OCI-LY7 (cell line): Measurements from ENCODE around the gene OR2T34. TPM values are rescaled to one million over a fixed set of nuclear protein-coding genes. Genes with fewer than 3 reads are reported as not detected.

Experiments
- BruUV-seq: library from RNA; stranded (reverse); fragments of 400-500 nt; replicated peaks from 2 replicates; lab custom pipeline; 2021; lab: Mats Ljungman, UMichigan
- CTCF ChIA-PET: fragments of 300-600 bp; sonication (Branson Sonifier 250); formaldehyde crosslinking; loops from one replicate; lab custom pipeline; 2022; ENCODE audit warnings: antibody characterized with exemption; ENCODE audit not compliant: unreplicated experiment; lab: Charles Lee
- POLR2A ChIA-PET: fragments of 300-600 bp; sonication (Branson Sonifier 250); formaldehyde crosslinking; loops from one replicate; lab custom pipeline; 2022; ENCODE audit warnings: antibody characterized with exemption; lab: Charles Lee
- DNase-seq: peaks from one replicate; pipeline ENCODE4 v3.0.0-alpha.2; 2015; ENCODE audit warnings: low spot score
- H2AFZ ChIP-seq: fragments of 200-600 bp; sonication (generic), shearing (Covaris generic); 2 replicates; pipeline ENCODE4 v1.6.1; 2014; ENCODE audit warnings: mild to moderate bottlenecking, antibody characterized with exemption, low read length, moderate library complexity
- H3K27ac ChIP-seq: fragments of 200-600 bp; sonication (generic); 2 replicates; pipeline ENCODE4 v1.5.1; 2014; ENCODE audit warnings: mixed run types, low read depth, mild to moderate bottlenecking, moderate library complexity, low read length, inconsistent platforms; ENCODE audit not compliant: poor library complexity, severe bottlenecking
- H3K36me3 ChIP-seq: fragments of 200-600 bp; sonication (generic); 2 replicates; pipeline ENCODE4 v1.6.1; 2014; ENCODE audit warnings: mild to moderate bottlenecking, antibody characterized with exemption, low read length, moderate library complexity, mixed read lengths; ENCODE audit not compliant: insufficient read depth
- H3K4me1 ChIP-seq: fragments of 200-600 bp; sonication (generic); 2 replicates; pipeline ENCODE4 v1.5.1; 2014; ENCODE audit warnings: mild to moderate bottlenecking, low read length; ENCODE audit not compliant: insufficient read depth, poor library complexity, severe bottlenecking
- H3K4me2 ChIP-seq: fragments of 200-600 bp; sonication (generic); 2 replicates; pipeline ENCODE4 v1.6.1; 2014; ENCODE audit warnings: mild to moderate bottlenecking, low read length
- H3K4me3 ChIP-seq: fragments of 200-600 bp; sonication (generic); 2 replicates; pipeline ENCODE4 v1.5.1; 2014; ENCODE audit warnings: mild to moderate bottlenecking, low read depth, low read length; ENCODE audit not compliant: poor library complexity, severe bottlenecking
- H3K79me2 ChIP-seq: fragments of 200-600 bp; sonication (generic); 2 replicates; pipeline ENCODE4 v1.6.1; 2016; ENCODE audit warnings: low read depth, mild to moderate bottlenecking, low read length, moderate library complexity, mixed read lengths; ENCODE audit not compliant: insufficient read depth
- H3K9me2 ChIP-seq: fragments of 200-600 bp; sonication (generic); 2 replicates; pipeline ENCODE4 v1.6.1; 2016; ENCODE audit warnings: mild to moderate bottlenecking, low read length, mixed read lengths; ENCODE audit not compliant: insufficient read depth
- H3K9me3 ChIP-seq: fragments of 200-600 bp; sonication (generic); 2 replicates; pipeline ENCODE4 v1.6.1; 2014; ENCODE audit warnings: mild to moderate bottlenecking, mixed run types, low read length, mixed read lengths
- H4K20me1 ChIP-seq: fragments of 200-600 bp; sonication (generic); 2 replicates; pipeline ENCODE4 v1.6.1; 2014; ENCODE audit warnings: mild to moderate bottlenecking, antibody characterized with exemption, low read length, moderate library complexity, mixed read lengths; ENCODE audit not compliant: insufficient read depth
- CTCF ChIP-seq: fragments of 200-600 bp; sonication (generic); conservative IDR thresholded peaks from 2 replicates; pipeline ENCODE4 v1.5.1; 2014; ENCODE audit warnings: mild to moderate bottlenecking, antibody characterized with exemption, low read length, moderate library complexity, mixed read lengths
- EZH2phosphoT487 ChIP-seq: fragments of 200-600 bp; sonication (generic); IDR thresholded peaks from 2 replicates; pipeline ENCODE4 v1.6.1; 2018; ENCODE audit warnings: low read depth, borderline replicate concordance, mild to moderate bottlenecking, mixed run types, antibody characterized with exemption, low read length, moderate library complexity, mixed read lengths
- intact Hi-C: fragments of 100-400 bp; cut with micrococcal nuclease; formaldehyde crosslinking; loops from one replicate; pipeline ENCODE4 v1.10.0; 2022; ENCODE audit not compliant: unreplicated experiment
- total RNA-seq, 2 experiments: library from RNA; depleted of rRNA in 1 of 2; stranded (reverse); fragments of >200 nt in 1 of 2; shearing (Covaris generic) in 1 of 2; gene quantifications; 2 replicates each; pipeline ENCODE4 v1.2.3, GENCODE V29; 2014 to 2022

The OR2T34 gene
- total RNA-seq, 2 experiments from 2014 or later, result not detected

DNA sequence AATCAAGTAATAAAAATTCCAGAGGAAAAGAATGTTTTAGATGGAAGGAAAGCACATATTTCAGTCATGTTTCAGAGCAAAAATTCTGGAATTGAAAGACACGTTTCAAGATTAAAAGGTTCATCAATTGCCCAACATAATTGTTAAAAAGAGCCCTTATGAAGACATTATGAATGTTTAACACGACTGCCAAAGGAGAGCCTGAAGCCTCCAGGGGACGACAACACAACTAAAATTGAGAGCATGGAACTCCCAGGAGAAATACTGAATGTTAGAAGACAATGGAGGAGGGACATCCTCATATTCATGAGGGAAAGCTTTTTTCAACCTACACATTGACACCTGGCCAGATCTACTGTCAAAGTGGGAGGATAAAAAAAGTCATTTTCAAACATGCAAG, 44.3 kb upstream of the OR2T34 start:
- no TSS peak for BruUV-seq
- POLR2A ChIA-PET, result interaction anchor here (1.8 kb wide), 1 partner anchor 186 kb away, joined by 3 read pairs; no protein-coding TSS in a partner anchor
- DNase-seq, result peak; percentile 59
- CTCF ChIA-PET, result no interaction called here
- TF ChIP-seq CTCF (peak; percentile 95), EZH2phosphoT487 (no peak)
- no peaks in the 10 kb centered on the region for H4K20me1 ChIP-seq
- H3K79me2 ChIP-seq, result no peaks in the 10 kb centered on the region
- no peaks in the 10 kb centered on the region for H3K9me3 ChIP-seq
- H3K4me3 ChIP-seq, result no peak overlapping the region
- H3K4me1 ChIP-seq, result no peaks in the 10 kb centered on the region
- no peak overlapping the region for H2AFZ ChIP-seq
- no peaks in the 10 kb centered on the region for H3K36me3 ChIP-seq
- H3K4me2 ChIP-seq, result no peak overlapping the region
- intact Hi-C loops, result no loop called here
- no peaks in the 10 kb centered on the region for H3K9me2 ChIP-seq
- H3K27ac ChIP-seq, result no peak overlapping the region

- DNase-seq, result no peak
- Histone ChIP-seq H2AFZ (no peak overlapping the region), H3K79me2 (no peaks in the 10 kb centered on the region), H4K20me1 (no peaks in the 10 kb centered on the region), H3K36me3 (no peaks in the 10 kb centered on the region), H3K27ac (no peak overlapping the region), H3K9me3 (no peaks in the 10 kb centered on the region), H3K4me3 (no peak overlapping the region), H3K9me2 (no peaks in the 10 kb centered on the region), H3K4me2 (no peak overlapping the region), H3K4me1 (no peaks in the 10 kb centered on the region)
- intact Hi-C loops, result no loop called here
- POLR2A ChIA-PET, result interaction anchor here (1.8 kb wide), 1 partner anchor 187 kb away, joined by 3 read pairs; no protein-coding TSS in a partner anchor
- no TSS peak for BruUV-seq
- CTCF ChIA-PET, result no interaction called here
- no peak for TF ChIP-seq EZH2phosphoT487
- TF ChIP-seq CTCF, result no peak
Observed at GRCh38 chr1:248618119-248618518, 43.6 kb upstream of the OR2T34 start.

DNA sequence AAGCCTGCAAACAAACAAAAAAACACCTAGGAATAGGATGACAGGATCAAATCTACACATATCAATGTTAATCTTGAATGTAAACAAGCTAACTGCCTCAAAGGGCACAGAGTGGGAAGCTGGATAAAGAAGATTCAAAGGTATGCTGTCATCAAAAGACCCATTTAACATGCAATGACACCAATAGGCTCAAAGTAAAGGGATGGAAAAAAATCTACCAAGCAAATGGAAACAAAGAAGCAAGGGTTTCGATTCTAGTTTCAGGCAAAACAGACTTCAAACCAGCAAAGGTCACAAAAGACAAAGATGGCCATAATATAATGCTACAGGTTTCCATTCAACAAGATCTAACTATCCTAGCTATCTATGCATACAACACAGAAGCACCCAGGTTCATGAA, 39.2 kb upstream of the OR2T34 start:
- no peaks in the 10 kb centered on the region for H3K9me2 ChIP-seq
- H3K9me3 ChIP-seq, result no peaks in the 10 kb centered on the region
- H4K20me1 ChIP-seq, result no peaks in the 10 kb centered on the region
- no peak overlapping the region for H2AFZ ChIP-seq
- intact Hi-C loops, result no loop called here
- no peak for TF ChIP-seq CTCF
- TF ChIP-seq EZH2phosphoT487, result no peak
- H3K36me3 ChIP-seq, result no peaks in the 10 kb centered on the region
- DNase-seq, result no peak
- no peak overlapping the region for H3K27ac ChIP-seq
- BruUV-seq, result no TSS peak
- H3K4me2 ChIP-seq, result no peak overlapping the region
- H3K4me1 ChIP-seq, result no peaks in the 10 kb centered on the region
- no peak overlapping the region for H3K4me3 ChIP-seq
- no peaks in the 10 kb centered on the region for H3K79me2 ChIP-seq
- POLR2A ChIA-PET, result interaction anchor here (1.0 kb wide), 1 partner anchor 191 kb away, joined by 5 read pairs; no protein-coding TSS in a partner anchor
- CTCF ChIA-PET, result no interaction called here
